Neuronal stem cell (in vitro differentiated cells): ENCODE data around the gene SLC22A1.

Experiments
- DNase-seq: peaks from one replicate; pipeline ENCODE4 v3.0.0-alpha.2; 2013; ENCODE audit warnings: low spot score
- H2AFZ ChIP-seq: one replicate; pipeline ENCODE4 v1.6.1; 2013; ENCODE audit warnings: mild to moderate bottlenecking, low read length, inconsistent platforms
- H2AK5ac ChIP-seq: 2 replicates; pipeline ENCODE4 v1.6.1; 2013; ENCODE audit warnings: low read depth, mild to moderate bottlenecking, inconsistent platforms, low read length, moderate library complexity, mixed read lengths
- H2BK120ac ChIP-seq: 2 replicates; pipeline ENCODE4 v1.6.1; 2013; ENCODE audit warnings: low read depth, mild to moderate bottlenecking, inconsistent platforms, low read length, moderate library complexity, mixed read lengths
- H2BK12ac ChIP-seq: one replicate; pipeline ENCODE4 v1.6.1; 2013; ENCODE audit warnings: low read length, inconsistent platforms
- H2BK15ac ChIP-seq: 2 replicates; pipeline ENCODE4 v1.6.1; 2013; ENCODE audit warnings: mild to moderate bottlenecking, low read length, inconsistent platforms, mixed read lengths
- H2BK5ac ChIP-seq: one replicate; pipeline ENCODE4 v1.6.1; 2013; ENCODE audit warnings: inconsistent platforms, mild to moderate bottlenecking, low read length, moderate library complexity
- H3K14ac ChIP-seq: one replicate; pipeline ENCODE4 v1.6.1; 2013; ENCODE audit warnings: low read length, inconsistent platforms
- H3K18ac ChIP-seq: 2 replicates; pipeline ENCODE4 v1.6.1; 2013; ENCODE audit warnings: low read length, inconsistent platforms
- H3K23ac ChIP-seq: 2 replicates; pipeline ENCODE4 v1.6.1; 2013; ENCODE audit warnings: low read depth, mild to moderate bottlenecking, mixed read lengths, low read length, inconsistent platforms; ENCODE audit not compliant: poor library complexity
- H3K27ac ChIP-seq: replicated peaks from 3 replicates; pipeline ENCODE4 v1.5.1; 2013; ENCODE audit warnings: low read length, inconsistent platforms
- H3K27me3 ChIP-seq, 3 experiments: 2 replicates each; pipeline ENCODE4 v1.6.1; 2013; ENCODE audit warnings: low read length in 3 of 3, mild to moderate bottlenecking in 2 of 3, inconsistent platforms in 1 of 3, low read depth in 1 of 3, mixed read lengths in 1 of 3, moderate library complexity in 1 of 3; ENCODE audit not compliant: control insufficient read depth in 3 of 3, insufficient read depth in 3 of 3
- H3K36me3 ChIP-seq, 2 donors: replicated peaks in 1 of 2; 2 replicates each; pipeline ENCODE4 v1.6.1; 2013; ENCODE audit warnings: low read length in 2 of 2; ENCODE audit not compliant: control insufficient read depth in 2 of 2, insufficient read depth in 2 of 2
- H3K4ac ChIP-seq: 2 replicates; pipeline ENCODE4 v1.6.1; 2013; ENCODE audit warnings: inconsistent platforms, mild to moderate bottlenecking, low read length, moderate library complexity
- H3K4me1 ChIP-seq, 2 donors: 1 replicate in 1 of 2; 2 replicates in 1 of 2; pipeline ENCODE4 v1.6.1; 2013; ENCODE audit warnings: low read length in 2 of 2, low read depth in 1 of 2; ENCODE audit not compliant: control insufficient read depth in 2 of 2, insufficient read depth in 1 of 2
- H3K4me2 ChIP-seq: one replicate; pipeline ENCODE4 v1.6.1; 2013; ENCODE audit warnings: mild to moderate bottlenecking, low read length, inconsistent platforms; ENCODE audit not compliant: insufficient read depth, poor library complexity, severe bottlenecking
- H3K4me3 ChIP-seq, 2 donors: 2 replicates each; pipeline ENCODE4 v1.5.1; 2013; ENCODE audit warnings: low read length in 2 of 2, mild to moderate bottlenecking in 2 of 2, inconsistent platforms in 1 of 2, moderate library complexity in 1 of 2
- H3K79me1 ChIP-seq: one replicate; pipeline ENCODE4 v1.6.1; 2013; ENCODE audit warnings: low read depth, mild to moderate bottlenecking, inconsistent platforms, low read length, moderate library complexity
- H3K9ac ChIP-seq: one replicate; pipeline ENCODE4 v1.6.1; 2013; ENCODE audit warnings: mild to moderate bottlenecking, low read depth, low read length, inconsistent platforms; ENCODE audit not compliant: poor library complexity
- H3K9me3 ChIP-seq, 2 donors: replicated peaks in 1 of 2; 2 replicates each; pipeline versions ENCODE3 to v1.6.1; 2013; ENCODE audit warnings: low read length in 2 of 2, mild to moderate bottlenecking in 2 of 2, inconsistent platforms in 1 of 2, low read depth in 1 of 2, mixed read lengths in 1 of 2, moderate library complexity in 1 of 2; ENCODE audit not compliant: control insufficient read depth in 2 of 2, insufficient read depth in 1 of 2
- H4K8ac ChIP-seq: one replicate; pipeline ENCODE4 v1.6.1; 2013; ENCODE audit warnings: low read depth, mild to moderate bottlenecking, inconsistent platforms, low read length, moderate library complexity
- H4K91ac ChIP-seq: one replicate; pipeline ENCODE4 v1.6.1; 2013; ENCODE audit warnings: low read length, low read depth, mild to moderate bottlenecking, inconsistent platforms; ENCODE audit not compliant: poor library complexity
- WGBS, 2 donors: extraction: QIAGEN DNeasy Blood & Tissue Kit; methylation state at CpG; one replicate each; pipeline ENCODE4 v1.1.7; 2013; ENCODE audit warnings: missing lambda C conversion rate in 2 of 2, mixed read lengths in 1 of 2; ENCODE audit not compliant: insufficient read length in 2 of 2, insufficient replicate concordance in 1 of 2; ENCODE audit errors: extremely low coverage in 2 of 2; 5-methylcytosine and 5-hydroxymethylcytosine counted together

SLC22A1 gene

DNA sequence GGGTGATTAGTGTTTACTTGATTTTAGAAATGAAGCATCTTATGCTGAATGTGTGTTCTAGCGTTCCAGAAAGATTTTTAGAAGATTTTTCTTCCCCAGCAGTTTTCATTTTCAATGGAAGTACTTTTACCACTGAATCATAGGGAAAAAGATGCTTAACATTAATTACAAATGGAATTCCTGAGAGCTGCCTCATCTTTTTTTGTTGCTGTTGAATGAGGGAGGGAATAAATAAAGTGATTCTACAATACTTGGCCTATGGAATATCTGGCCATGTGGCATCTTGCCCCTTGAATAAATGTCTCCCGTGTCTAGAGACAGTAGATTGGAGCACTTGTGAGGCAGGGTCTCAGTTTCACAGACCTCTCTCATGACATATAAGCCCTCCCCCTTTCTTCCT is 44.1 kb upstream of the SLC22A1 start:
- H3K14ac ChIP-seq = no peak overlapping the region
- no peak for DNase-seq
- peaks cover 55 to 97% of the 10 kb centered on the region in 2 donors for H3K36me3 ChIP-seq

DNA sequence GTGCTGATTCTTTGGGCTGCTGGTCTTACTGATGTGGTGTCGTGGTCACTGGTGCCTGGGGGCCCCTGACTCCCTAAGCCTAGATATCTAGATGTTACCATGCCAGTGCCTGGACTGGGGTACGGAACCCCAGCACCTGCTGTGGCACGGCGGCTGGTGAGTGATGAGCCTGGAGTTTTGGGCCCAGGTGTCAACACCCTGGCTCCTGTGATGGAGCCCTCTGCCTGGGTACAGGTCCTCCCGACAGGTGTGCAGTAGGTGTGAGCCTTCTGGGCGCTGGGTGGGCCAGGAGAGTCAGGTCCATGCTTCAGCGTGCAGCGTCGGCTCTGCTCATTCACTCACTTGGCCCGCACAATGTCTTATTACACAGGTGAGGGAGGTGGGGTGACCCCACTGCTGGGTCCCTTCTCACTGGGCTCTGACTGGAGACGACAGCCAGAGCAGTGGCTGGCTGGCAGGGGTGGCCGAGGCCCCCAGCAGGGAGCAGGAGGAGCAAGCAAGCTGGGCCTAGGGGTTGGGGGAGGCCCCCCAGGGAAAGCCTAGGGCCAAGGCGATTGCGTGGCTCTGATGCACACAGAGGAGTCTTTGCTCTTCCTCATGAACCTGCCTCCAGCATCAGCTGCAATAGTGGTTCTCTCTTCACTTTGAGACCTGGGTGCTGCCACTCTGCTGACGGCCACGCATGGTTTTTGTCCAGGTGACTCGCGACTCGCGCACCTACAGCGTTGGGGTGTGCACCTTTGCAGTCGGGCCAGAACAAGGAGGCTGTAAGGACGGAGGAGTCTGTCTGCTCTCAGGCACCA is 42.5 kb upstream of the SLC22A1 start:
- no peak overlapping the region for H2BK5ac ChIP-seq
- H3K18ac ChIP-seq = no peak overlapping the region
- H3K9me3 ChIP-seq = peaks cover 0 to 3% of the 10 kb centered on the region in 2 donors
- no peak overlapping the region for H2AK5ac ChIP-seq
- H3K4ac ChIP-seq = no peak overlapping the region
- H3K4me2 ChIP-seq = no peak overlapping the region
- H4K91ac ChIP-seq = peak overlapping the region; percentile 66
- H2BK15ac ChIP-seq = no peak overlapping the region
- no peak overlapping the region for H2BK12ac ChIP-seq
- H3K23ac ChIP-seq = no peak overlapping the region
- WGBS, 2 donors = no CpG with 5 or more reads among the region's 23 CpGs
- no peak overlapping the region for H2AFZ ChIP-seq
- no peaks in the 10 kb centered on the region for H3K27me3 ChIP-seq
- H3K4me1 ChIP-seq = no peaks in the 10 kb centered on the region
- no peak for DNase-seq
- no peak overlapping the region for H4K8ac ChIP-seq
- peaks cover 1% of the 10 kb centered on the region for H3K79me1 ChIP-seq
- no peak overlapping the region for H2BK120ac ChIP-seq
- no peak overlapping the region for H3K9ac ChIP-seq
- no peak overlapping the region for H3K27ac ChIP-seq
- H3K14ac ChIP-seq = no peak overlapping the region
- H3K36me3 ChIP-seq = peaks cover 47 to 97% of the 10 kb centered on the region in 2 donors
- H3K4me3 ChIP-seq = peak overlapping the region in 1 of 2 donors; percentile 16

More for the DNA sequence above, 44.1 kb upstream of the SLC22A1 start:
- H2BK15ac ChIP-seq = no peak overlapping the region
- H3K9ac ChIP-seq = no peak overlapping the region
- H3K4me3 ChIP-seq = no peak overlapping the region
- no peak overlapping the region for H3K27ac ChIP-seq
- H2BK120ac ChIP-seq = no peak overlapping the region
- H4K8ac ChIP-seq = no peak overlapping the region
- H2AFZ ChIP-seq = no peak overlapping the region
- H3K9me3 ChIP-seq = peaks cover 0 to 3% of the 10 kb centered on the region in 2 donors
- peaks cover 1% of the 10 kb centered on the region for H3K79me1 ChIP-seq
- no peak overlapping the region for H2BK12ac ChIP-seq
- no peak overlapping the region for H3K4me2 ChIP-seq
- no peak overlapping the region for H3K23ac ChIP-seq
- H3K27me3 ChIP-seq = no peaks in the 10 kb centered on the region
- H4K91ac ChIP-seq = no peak overlapping the region
- no peak overlapping the region for H2AK5ac ChIP-seq
- H3K4ac ChIP-seq = no peak overlapping the region
- no peaks in the 10 kb centered on the region for H3K4me1 ChIP-seq
- no peak overlapping the region for H2BK5ac ChIP-seq
- no peak overlapping the region for H3K18ac ChIP-seq
- no CpG with 5 or more reads among the region's 2 CpGs for WGBS, 2 donors

DNA sequence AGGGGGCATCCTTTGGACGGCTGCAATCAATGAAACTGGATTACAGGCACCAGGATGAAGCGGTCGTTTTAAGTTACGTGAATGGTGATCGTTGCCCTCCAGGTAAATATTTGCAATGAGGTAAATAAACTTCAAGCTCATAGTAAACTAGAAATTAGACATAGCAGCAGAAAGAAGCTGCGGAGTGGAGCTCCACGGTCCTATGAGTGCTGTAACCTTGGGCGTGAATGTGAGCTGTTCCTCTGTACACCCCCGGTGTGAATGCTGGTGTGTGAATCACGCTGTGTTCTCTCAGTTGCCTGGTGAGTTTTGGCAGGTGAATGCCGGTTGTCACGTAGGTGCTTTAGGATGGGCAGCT is 42.0 kb upstream of the SLC22A1 start:
- peaks cover 0 to 3% of the 10 kb centered on the region in 2 donors for H3K9me3 ChIP-seq
- H2BK120ac ChIP-seq = no peak overlapping the region
- H3K4me3 ChIP-seq = no peak overlapping the region
- H3K14ac ChIP-seq = no peak overlapping the region
- no peak for DNase-seq
- no peak overlapping the region for H3K4me2 ChIP-seq
- no peak overlapping the region for H2BK5ac ChIP-seq
- H3K4me1 ChIP-seq = no peaks in the 10 kb centered on the region
- no peak overlapping the region for H3K18ac ChIP-seq
- H4K8ac ChIP-seq = no peak overlapping the region
- no peak overlapping the region for H3K23ac ChIP-seq
- peaks cover 50 to 97% of the 10 kb centered on the region in 2 donors for H3K36me3 ChIP-seq
- H2AK5ac ChIP-seq = no peak overlapping the region
- H3K9ac ChIP-seq = no peak overlapping the region
- no peak overlapping the region for H2BK12ac ChIP-seq
- H3K4ac ChIP-seq = no peak overlapping the region
- no peak overlapping the region for H2AFZ ChIP-seq
- no peaks in the 10 kb centered on the region for H3K27me3 ChIP-seq
- no peak overlapping the region for H4K91ac ChIP-seq
- H3K27ac ChIP-seq = no peak overlapping the region
- no peak overlapping the region for H2BK15ac ChIP-seq
- H3K79me1 ChIP-seq = peaks cover 1% of the 10 kb centered on the region
- no CpG with 5 or more reads among the region's 12 CpGs for WGBS, 2 donors

DNA sequence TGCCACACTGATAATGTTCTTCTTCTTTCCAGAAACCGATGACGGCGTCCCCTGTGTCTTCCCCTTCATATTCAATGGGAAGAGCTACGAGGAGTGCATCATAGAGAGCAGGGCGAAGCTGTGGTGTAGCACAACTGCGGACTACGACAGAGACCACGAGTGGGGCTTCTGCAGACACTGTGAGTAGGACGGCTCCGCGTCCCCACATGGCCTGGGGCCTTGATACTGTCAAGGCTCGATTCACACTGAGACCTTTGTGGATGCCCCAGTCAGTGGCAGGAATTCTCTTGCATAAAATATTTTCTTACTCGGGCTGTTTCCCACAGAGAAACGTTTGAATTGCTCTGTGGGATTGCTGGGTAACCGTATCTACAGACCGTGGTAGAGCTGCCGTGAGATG is 41.5 kb upstream of the SLC22A1 start:
- Histone ChIP-seq H4K91ac (no peak overlapping the region), H3K4ac (no peak overlapping the region), H2AFZ (no peak overlapping the region), H3K9me3 (peaks cover 0 to 3% of the 10 kb centered on the region in 2 donors), H3K4me1 (no peaks in the 10 kb centered on the region), H3K4me2 (no peak overlapping the region), H2BK12ac (no peak overlapping the region), H2BK15ac (no peak overlapping the region), H2BK5ac (no peak overlapping the region), H3K79me1 (peaks cover 1% of the 10 kb centered on the region), H3K4me3 (no peak overlapping the region), H3K23ac (no peak overlapping the region), H2BK120ac (no peak overlapping the region), H3K14ac (no peak overlapping the region), H3K9ac (no peak overlapping the region), H3K27me3 (no peaks in the 10 kb centered on the region), H2AK5ac (no peak overlapping the region), H3K36me3 (peaks cover 52 to 97% of the 10 kb centered on the region in 2 donors), H3K27ac (no peak overlapping the region), H3K18ac (no peak overlapping the region), H4K8ac (no peak overlapping the region)
- no CpG with 5 or more reads among the region's 17 CpGs for WGBS, 2 donors
- no peak for DNase-seq
